ENCODE data around the gene ELL.
A peak's percentile ranks its signal among the peaks of the same experiment; 100 is the strongest.

Gene ELL

DNA sequence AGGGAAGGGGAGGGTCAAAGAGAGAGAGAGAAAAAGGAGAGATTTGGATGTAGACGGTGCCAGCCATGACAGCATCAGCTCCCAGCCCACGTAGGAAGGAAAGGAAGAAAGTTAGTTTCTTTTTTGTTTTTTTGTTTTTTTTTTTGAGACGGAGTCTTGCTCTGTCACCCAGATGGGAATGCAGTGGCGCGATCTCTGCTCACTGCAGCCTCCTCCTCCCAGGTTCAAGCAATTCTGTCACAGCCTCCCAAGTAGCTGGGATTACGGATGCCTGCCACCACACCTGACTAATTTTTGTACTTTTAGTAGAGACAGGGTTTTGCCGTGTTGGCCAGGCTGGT, 27.6 kb downstream of the ELL start:
- no peak for DNase-seq (ENCODE audit: low read depth)
- no peak overlapping the region for H3K4me3 ChIP-seq (ENCODE audit: low read depth, low read length)

DNA sequence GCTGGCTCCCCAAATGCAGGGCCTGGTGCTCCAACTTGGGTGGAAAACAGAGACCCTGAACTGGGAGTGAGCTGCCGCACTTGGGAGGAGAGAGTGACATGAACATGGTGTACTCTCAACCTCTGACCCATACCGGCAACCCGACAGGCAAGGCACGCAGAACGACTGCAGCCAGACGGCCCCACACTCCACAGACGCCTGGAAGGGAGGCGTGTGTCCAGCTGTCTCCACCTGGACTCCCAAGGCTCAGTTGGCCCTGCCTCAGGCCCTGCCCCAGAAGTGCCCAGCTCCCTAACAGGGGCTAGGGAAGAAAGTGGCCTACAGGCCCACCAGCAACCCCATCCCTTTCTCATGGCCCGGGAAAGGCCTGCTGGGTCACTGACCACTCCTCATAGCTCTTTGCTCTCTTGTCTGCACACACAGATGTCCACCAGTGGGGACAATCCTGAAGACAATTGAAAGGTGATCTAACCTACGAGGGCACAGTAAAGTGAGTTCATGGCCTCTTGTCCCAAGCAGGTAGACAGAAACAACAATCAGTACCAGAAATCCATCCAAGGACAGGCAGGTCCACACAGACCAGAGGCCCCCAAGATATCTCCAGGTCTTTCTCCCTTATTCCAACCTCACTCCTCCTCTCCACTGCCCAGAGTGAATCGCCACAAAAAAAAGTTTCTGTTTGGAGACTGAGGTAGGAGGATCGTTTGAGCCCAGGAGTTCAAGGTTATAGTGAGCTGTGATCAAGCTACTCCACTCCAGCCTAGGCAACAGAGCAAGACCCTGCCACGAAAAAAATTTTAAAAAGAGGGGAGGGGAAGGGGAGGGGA, 28.2 kb downstream of the ELL start:
- no peak overlapping the region for H3K4me3 ChIP-seq (ENCODE audit: low read depth, low read length)
- DNase-seq (ENCODE audit: low read depth), result no peak

DNA sequence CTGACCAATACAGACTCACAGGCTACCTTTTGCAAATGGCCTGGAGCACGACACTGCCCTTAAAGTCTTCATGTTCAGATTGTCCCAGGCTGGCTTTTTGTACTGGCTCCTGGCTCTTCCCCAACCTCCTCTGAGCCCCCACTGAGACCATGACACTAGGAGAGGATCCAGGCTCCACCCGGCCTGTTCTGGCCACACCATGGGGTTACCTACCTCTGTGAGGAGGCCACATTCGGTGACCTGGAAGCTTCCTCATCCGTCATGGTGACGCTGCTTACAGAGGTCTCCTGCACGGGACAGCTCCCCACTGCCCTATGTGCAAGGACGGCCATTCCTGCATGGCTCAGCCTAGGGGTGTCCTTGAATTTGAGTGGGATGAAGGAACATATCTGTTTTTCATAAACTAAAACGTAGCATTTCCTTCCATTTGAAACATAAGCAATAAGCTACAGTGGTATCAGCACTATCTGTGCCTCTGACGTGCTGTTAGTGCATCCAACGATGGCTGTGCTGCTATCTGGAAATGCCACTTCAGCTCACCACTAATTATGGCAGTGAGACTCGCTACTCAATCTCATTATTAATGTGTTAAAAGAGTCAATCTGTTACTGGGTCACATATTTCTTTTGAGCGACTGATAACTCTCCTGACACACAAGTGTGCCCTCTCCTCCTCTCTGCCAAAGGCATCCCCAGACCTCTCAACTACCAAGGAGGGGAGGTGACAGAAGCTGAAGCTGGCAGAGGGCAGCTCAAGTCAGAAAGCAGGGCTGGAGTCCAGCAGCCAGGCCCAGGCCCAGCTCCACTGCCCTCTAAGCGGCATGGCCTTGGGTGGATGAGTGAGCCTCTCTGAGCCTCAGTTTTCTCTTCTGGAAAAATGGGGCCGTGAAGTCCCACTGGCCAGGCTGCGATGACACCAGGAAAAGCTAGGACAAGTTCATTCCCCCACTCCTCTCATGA, 29.6 kb downstream of the ELL start:
- no peak for DNase-seq (ENCODE audit: low read depth)
- no peak overlapping the region for H3K4me3 ChIP-seq (ENCODE audit: low read depth, low read length)

DNA sequence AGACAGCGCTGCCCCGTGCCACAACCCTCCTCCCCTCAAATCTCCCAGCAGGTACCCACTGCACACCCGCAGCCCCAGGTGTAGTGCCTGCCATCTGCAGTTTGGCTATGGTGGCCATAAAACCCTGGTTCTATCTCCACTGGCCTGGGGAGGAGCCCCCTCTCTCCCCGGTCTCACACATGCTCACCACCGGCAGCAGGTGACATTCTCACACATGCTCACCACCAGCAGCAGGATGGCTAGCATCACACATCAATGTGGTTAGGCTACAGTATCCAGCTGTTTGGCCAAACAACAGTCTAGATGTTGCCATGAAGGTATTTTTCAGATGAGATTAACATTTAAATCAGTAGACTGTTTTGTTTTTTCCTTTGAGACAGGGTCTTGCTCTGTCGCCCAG, 31.1 kb downstream of the ELL start:
- H3K4me3 ChIP-seq (ENCODE audit: low read depth, low read length), result no peak overlapping the region
- DNase-seq (ENCODE audit: low read depth), result no peak

DNA sequence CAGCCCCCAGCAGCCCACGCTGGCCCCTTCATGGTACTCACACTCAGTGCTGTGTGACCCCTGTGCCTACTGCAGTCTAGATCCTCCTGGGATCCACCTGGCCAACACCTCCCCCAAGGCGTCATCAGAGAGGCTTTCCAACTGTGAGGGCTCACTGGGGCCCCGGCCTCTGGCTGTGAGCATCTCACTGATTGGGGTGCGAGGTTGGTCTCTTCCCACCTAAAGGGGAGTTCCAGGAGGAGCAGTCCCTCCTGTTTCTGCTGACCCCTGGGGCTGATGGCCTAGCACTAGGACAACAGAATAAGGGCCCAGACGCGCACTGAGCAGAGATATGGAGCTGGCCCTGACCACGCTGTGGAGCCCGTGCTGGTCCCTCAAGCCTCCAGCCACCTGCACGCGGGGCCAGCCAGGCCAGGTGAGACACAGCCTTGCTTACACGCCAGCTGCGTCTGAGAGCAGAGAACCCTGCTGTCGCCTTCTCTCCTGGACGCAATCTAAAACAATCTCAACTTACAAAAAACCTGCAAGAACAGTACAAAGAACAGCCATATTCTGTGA, 32.2 kb downstream of the ELL start:
- no peak for DNase-seq (ENCODE audit: low read depth)
- H3K4me3 ChIP-seq (ENCODE audit: low read depth, low read length), result no peak overlapping the region

DNA sequence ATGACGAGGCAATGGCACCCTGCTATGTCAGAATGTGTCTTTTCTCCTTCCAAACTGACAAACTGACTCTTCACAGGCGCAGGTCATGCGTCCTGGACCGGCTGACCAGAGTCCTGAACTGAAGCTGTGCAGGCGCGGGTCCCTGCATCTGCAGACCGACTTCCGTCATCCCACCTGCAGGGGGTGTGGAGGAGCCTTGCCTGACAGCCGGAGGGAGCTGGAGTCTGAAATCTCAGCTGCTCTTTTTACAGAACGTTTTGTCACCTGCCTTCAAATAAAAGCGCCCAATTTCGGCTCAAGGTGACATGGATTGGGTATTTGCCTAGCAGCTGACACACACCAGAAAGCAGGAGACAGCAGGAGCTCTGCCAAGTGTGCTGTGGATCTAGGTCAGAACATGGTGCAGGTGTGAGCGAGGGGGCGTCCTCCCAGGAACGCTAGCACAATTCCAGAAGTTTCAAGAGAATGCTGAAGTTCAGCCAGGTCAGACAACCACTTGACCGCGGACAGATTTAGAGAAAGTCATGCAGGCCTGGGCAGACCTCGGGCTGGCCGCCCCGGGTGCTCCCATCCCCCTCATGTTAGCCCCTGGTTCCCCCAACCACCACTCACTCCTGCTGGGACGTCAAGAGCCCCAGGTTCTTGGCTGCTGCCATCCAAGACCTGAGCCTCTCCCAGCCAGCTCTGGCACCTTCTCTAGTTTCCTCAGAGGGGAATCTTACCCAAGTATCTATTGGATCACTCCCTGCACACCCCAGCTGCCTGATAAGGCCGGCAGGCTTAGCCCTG, 32.8 kb downstream of the ELL start:
- no peak for DNase-seq (ENCODE audit: low read depth)

DNA sequence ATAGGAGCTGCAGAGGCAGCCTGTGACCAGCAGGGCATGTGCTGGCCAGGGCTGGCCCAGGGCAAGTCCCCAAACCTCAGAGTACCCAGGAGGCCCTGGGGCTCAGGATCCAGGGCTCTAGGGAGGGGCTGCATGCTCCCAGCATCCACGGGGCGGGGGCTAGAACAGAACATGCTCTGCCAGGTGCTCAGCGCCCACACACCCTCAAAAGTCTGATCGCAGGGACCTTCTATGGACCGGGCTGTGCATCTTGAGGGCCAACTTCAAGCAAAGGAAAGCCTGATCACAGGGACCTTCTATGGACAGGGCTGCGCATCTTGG, 33.5 kb downstream of the ELL start:
- no peak for DNase-seq (ENCODE audit: low read depth)
- no peak overlapping the region for H3K4me3 ChIP-seq (ENCODE audit: low read depth, low read length)

More for the DNA sequence above, 32.8 kb downstream of the ELL start:
- H3K4me3 ChIP-seq (ENCODE audit: low read depth, low read length), result no peak overlapping the region

DNA sequence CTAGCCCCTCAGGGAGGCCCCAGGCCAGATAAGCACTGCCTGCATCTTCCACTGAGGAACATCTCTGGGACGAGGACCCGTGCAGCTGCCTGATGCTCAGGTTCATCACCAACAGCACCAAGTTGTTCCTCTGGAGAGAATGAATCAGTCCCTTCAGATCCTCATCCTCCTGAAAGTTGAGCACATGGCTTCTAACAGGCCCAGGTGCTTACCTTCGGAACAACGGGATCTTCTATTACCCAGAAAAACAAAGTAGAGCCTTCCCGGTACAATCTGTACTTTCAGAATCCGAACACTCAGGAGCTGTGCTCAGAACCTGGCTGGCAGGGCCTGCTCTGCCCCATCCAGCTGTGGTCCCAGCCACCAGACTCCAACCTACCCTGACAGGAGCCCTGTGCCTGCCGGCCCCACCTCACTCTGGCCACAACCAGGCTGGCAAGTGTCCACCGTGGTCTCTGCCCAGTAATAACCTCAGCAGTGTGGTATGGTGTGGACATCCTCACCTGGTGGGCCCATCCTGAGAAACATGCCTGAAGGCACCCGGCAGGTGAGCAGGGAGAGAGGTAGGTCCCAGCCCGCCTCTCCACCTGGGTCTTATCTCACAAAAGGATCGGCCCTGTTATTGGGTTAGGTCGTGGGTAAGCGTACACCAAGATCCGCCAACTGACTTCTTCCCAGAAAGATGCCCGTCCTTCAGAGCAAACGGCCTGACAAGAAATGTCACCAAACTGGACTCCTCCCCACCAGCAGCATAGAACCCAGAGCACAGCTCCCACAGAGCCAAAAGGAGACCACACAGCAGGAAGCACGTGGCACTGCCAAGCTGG, 34.1 kb downstream of the ELL start:
- no peak overlapping the region for H3K4me3 ChIP-seq (ENCODE audit: low read depth, low read length)
- no peak for DNase-seq (ENCODE audit: low read depth)

DNA sequence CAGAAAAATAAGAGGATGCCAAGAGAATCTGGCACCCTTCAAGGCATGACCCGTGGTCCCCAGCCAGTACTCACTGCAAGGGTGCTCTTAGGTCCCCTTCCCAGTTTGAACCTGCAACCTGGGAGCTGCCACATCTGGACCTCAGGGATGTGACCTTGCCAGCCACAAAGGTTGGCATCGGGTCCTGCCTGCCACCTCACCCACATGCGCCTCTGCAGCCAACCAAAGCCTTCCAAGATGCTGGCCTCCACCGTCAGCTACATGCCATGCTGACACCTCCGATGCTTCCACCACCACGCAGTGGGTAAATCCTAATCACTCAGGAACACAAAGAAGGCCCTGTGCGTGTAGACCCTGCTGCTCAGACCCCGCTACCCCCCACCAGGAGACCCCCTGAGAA, 35.1 kb downstream of the ELL start:
- no peak overlapping the region for H3K4me3 ChIP-seq (ENCODE audit: low read depth, low read length)
- no peak for DNase-seq (ENCODE audit: low read depth)

DNA sequence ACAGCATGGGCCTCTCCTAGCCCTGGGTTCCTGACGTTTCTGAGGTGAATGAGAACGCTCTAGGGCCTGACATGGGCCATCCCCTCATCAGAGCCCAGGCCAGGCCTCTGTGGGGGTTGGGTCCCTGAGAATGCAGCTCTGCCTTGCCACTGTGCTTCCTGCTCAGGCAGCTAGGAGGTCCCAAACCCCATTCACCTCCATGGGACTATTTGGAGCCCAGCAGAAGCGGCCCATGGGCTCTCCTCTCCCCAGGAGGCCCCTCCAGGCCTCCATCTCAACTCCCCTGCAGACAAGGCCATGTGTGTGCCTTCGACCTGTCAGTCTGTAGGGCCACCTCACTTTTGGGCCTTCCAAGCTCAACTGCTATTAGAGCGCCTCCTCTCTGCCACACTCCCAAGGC, 36.9 kb downstream of the ELL start:
- H3K4me3 ChIP-seq (ENCODE audit: low read depth, low read length), result no peak overlapping the region
- no peak for DNase-seq (ENCODE audit: low read depth)

DNA sequence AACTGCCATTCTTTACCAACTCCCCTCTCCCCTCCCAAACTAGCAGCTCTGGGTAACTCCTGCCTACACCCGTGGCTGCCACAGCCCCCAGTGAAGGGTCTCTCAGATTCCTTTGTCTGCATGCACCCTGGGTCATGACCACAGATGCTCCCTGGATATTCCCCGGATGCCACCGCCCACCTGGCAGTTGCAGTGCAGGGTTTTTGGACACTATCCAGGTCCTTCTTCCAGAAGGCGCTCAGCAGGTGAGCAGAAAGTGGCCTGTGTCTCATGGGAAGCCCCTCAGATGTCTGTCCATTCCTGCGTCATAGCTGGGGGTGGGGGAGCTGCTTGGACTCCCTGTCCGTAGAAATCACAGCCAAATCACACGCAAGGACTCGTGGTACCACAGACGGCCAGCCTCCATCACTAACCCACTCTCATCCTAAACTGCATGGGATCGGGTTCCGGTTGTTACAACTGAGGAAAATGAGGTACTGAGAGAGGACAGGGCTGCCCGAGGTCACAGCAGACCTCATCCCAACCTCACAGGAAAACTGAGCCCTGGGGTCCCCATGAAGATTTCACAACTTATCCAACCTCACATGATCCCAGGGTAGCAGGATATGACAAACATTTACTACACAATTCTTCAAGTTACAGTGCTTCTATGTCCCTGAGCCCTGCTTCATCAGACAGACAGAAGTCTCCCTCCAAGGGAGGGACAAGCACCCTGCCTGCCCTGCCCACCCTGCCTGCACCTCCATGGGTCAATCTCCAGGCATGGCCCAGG, 38.6 kb downstream of the ELL start:
- no peak for DNase-seq (ENCODE audit: low read depth)

DNA sequence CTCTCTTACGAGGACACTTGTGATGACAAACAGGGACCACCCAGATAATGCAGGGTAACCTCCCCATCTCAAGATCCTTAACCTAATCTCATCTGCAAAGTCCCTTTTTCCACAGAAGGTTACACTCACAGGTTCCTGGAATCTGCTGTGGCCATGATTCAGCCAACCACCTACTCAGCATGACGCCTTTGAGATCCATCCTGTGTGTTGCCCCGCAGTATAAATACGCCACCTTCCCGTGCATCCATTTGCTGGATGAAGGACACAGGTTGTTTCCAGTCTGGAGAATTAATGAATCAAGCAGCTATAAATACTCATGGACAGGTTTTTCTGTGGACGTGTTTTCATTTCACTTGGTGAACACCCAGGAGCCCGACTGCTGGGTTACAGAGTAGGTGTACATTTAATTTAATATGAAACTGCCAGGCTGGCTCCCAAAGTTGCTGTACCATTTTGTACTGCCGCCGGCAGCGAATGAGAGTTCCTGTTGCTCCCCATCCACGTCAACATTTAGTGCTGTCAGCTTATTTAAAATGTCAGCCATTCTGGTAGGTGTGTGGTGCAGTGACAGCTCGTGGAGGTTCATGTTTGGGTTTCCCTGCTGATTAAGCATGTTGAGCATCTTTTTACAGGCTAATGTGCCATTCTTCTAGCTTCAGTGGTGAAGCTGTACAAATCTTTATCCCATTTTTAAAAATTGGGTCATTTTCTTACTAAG, 40.2 kb downstream of the ELL start:
- no peak overlapping the region for H3K4me3 ChIP-seq (ENCODE audit: low read depth, low read length)
- DNase-seq (ENCODE audit: low read depth), result no peak

More for the DNA sequence above, 38.6 kb downstream of the ELL start:
- H3K4me3 ChIP-seq (ENCODE audit: low read depth, low read length), result no peak overlapping the region

DNA sequence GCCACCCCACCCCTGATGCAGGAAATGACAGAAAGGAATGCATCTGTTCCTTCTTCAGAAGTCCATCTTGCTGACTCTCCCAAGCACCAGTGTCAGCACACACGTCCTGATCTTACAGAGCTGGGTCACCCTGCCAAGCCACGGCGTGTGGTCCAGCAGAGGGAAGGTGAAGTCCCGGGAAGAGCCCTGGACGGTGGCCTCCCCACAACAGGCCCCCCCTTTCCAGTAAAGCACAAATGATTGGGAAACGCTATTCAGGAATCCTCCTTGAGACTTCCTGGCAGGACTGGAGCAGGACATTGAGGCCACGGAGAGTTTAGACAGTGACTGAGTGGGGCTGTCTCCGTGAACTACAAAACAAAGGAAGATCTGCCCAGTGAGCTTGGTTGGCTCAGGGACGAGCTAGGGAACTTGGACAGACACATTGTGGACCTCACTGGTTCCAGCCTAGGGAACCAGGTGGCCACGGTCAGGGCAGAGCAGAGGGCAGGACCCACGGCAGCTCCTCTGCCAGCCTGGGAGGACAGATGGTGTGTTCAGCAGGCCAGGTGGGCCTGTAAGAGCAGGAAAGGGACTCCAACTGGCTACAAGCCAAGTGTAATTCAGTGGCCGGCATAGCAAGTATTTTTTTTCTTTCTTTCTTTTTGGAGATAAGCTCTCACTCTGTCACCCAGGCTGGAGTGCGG, 41.7 kb downstream of the ELL start:
- H3K4me3 ChIP-seq (ENCODE audit: low read depth, low read length), result no peak overlapping the region
- peak; percentile 39 for DNase-seq (ENCODE audit: low read depth)

DNA sequence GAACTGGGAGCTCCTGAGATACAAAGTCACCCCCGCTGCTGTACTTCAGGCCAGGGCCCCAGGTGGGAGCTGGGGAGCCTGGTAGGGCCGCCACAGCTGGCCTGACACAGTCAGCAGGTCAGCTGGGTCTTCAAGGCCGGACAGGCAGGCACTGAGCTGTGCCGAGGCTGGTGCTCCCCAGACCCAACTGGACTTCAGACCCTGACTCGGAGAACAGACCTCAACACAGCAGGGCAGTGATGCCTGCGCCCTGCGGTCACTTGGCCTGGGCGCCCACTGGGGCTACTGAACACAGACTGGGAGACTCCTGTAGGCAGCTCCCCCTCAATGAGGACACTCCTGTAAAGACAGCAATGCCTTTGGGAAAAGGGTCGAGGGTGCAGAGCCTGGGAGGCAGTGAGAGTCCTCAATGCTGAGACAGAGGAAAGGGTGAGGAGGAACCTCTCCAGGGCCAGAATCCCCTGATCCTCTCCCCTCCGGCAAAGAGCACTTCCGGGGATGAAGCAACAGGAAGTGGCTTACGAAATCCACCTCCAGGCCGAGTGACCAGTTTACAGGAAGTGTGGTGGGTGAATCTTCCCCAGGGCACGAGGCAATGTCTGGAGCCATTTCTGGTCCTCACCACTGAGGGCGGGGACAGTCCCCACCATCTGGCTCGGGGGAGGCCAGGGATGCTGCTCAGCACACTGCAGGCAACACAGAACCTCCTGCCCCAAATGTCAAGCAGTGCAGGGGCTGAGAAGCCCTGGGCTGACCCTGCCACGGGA, 43.1 kb downstream of the ELL start:
- DNase-seq (ENCODE audit: low read depth), result peak; percentile 67
- H3K4me3 ChIP-seq (ENCODE audit: low read depth, low read length), result no peak overlapping the region

DNA sequence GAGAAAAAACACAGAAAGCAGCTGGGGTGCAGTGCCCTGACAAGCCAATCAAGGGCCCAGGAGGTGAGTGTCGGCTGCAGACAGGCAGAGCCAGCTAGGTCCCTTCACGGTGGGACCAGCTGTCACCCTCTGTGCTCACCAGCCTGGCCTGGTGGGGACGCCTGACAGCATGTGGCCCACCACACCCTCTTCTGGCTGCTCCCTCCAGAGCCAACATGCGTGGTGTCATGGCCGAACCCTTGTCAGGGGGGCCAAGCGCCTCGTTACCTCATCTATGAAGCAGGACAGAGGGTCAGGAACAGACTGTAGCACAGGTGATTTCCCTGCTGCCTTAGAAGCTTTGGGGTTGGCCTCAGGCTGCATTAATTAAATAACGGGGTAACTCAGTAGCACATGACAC, 43.9 kb downstream of the ELL start:
- DNase-seq (ENCODE audit: low read depth), result no peak
- H3K4me3 ChIP-seq (ENCODE audit: low read depth, low read length), result no peak overlapping the region

DNA sequence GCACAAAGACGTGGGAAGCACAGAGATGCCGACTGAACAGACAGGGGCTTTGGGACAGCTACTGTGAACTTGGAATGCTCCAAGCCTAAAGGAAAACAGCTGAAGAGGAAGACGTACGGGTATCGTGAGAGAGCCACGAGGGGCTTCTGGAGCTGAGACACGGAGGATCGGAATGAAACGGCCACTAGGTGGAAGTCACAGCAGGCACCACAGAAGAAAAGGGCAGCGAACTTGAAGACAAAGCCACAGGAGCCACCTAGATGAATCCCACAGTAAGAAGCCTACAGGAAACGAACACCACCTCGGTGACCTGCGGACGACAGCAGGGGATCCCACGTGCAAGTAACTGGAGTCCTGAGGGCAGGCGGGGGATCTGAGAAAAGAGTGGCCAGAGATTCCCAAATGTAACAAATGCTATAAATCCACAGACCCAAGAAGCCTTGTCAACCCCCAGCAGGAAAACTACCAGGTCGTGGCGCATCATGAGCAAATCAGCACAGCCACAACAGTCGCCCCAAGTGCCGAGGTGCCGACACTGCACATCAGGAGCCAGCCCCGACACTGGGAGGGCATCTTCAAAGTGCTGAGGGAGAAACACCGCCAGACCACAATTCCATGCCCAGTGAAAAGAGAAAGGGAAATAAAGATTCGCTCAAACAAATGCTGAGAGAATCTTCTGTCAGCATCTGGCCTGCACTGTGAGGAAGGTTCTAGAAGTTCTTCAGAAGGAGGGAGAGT, 44.7 kb downstream of the ELL start:
- no peak overlapping the region for H3K4me3 ChIP-seq (ENCODE audit: low read depth, low read length)
- no peak for DNase-seq (ENCODE audit: low read depth)

All from skeletal muscle cell (primary cell).